KMS-11 (cell line): ENCODE measurements around the gene SRGAP1.
"Not testable (repeated sequence)": the region's sequence is repeated elsewhere in the genome, so short reads cannot be mapped to it uniquely, and the experiment has no call there.

Experiments
- H2AFZ ChIP-seq: fragments of 200-600 bp; sonication (generic); 2 replicates; pipeline ENCODE4 v1.6.1; 2016; ENCODE audit warnings: antibody characterized with exemption, mixed run types, low read depth
- H3K27ac ChIP-seq: fragments of 200-600 bp; sonication (generic); 2 replicates; pipeline ENCODE4 v1.6.1; 2016; ENCODE audit warnings: mild to moderate bottlenecking, mixed run types
- H3K27me3 ChIP-seq: fragments of 200-600 bp; sonication (generic); 2 replicates; pipeline ENCODE4 v1.6.1; 2017; ENCODE audit warnings: mild to moderate bottlenecking, low read depth, mixed run types, moderate library complexity; ENCODE audit not compliant: insufficient read depth
- H3K36me3 ChIP-seq: fragments of 200-600 bp; sonication (generic); 2 replicates; pipeline ENCODE4 v1.6.1; 2017; ENCODE audit warnings: mild to moderate bottlenecking, mixed run types; ENCODE audit not compliant: insufficient read depth
- H3K4me1 ChIP-seq: fragments of 200-600 bp; sonication (generic); 2 replicates; pipeline ENCODE4 v1.6.1; 2016; ENCODE audit warnings: mild to moderate bottlenecking, low read depth, mixed run types; ENCODE audit not compliant: poor library complexity, severe bottlenecking
- H3K4me2 ChIP-seq: fragments of 200-600 bp; sonication (generic); 2 replicates; pipeline ENCODE4 v1.7.0; 2016; ENCODE audit warnings: mild to moderate bottlenecking, mixed run types
- H3K4me3 ChIP-seq: fragments of 200-600 bp; sonication (generic); IDR thresholded peaks from 2 replicates; pipeline ENCODE4 v1.6.1; 2017; ENCODE audit warnings: low read depth, low read length, mixed read lengths; ENCODE audit not compliant: insufficient read depth
- H3K79me2 ChIP-seq: fragments of 200-600 bp; sonication (generic); 2 replicates; pipeline ENCODE4 v1.6.1; 2016; ENCODE audit warnings: low read depth, mixed run types; ENCODE audit not compliant: insufficient read depth
- H3K9ac ChIP-seq: fragments of 200-600 bp; sonication (generic); 2 replicates; pipeline ENCODE4 v1.6.1; 2016; ENCODE audit warnings: mild to moderate bottlenecking, mixed run types
- H4K20me1 ChIP-seq: fragments of 200-600 bp; sonication (generic); 2 replicates; pipeline ENCODE4 v1.6.1; 2016; ENCODE audit warnings: mild to moderate bottlenecking, mixed run types; ENCODE audit not compliant: insufficient read depth
- CTCF ChIP-seq: fragments of 200-600 bp; sonication (generic); conservative IDR thresholded peaks from 2 replicates; pipeline ENCODE4 v1.6.1; 2017; ENCODE audit warnings: low read depth, mild to moderate bottlenecking, antibody characterized with exemption, low read length, moderate library complexity, mixed read lengths

SRGAP1 gene

GRCh38 chr12:64010069-64010686 lies 165.7 kb downstream of the SRGAP1 start:
- Histone ChIP-seq H3K9ac (no peak overlapping the region), H3K4me3 (no peak overlapping the region), H3K36me3 (no peaks in the 10 kb centered on the region), H3K27me3 (no peaks in the 10 kb centered on the region), H3K27ac (no peak overlapping the region), H3K4me1 (no peaks in the 10 kb centered on the region), H3K79me2 (no peaks in the 10 kb centered on the region), H3K4me2 (no peak overlapping the region), H4K20me1 (no peaks in the 10 kb centered on the region), H2AFZ (no peak overlapping the region)
- no peak for TF ChIP-seq CTCF

GRCh38 chr12:64016521-64016920 lies 172.0 kb downstream of the SRGAP1 start:
- Histone ChIP-seq H3K79me2 (no peaks in the 10 kb centered on the region), H3K27ac (no peak overlapping the region), H3K27me3 (no peaks in the 10 kb centered on the region), H3K4me1 (no peaks in the 10 kb centered on the region), H3K4me3 (no peak overlapping the region), H3K36me3 (no peaks in the 10 kb centered on the region), H3K4me2 (no peak overlapping the region), H2AFZ (no peak overlapping the region), H4K20me1 (no peaks in the 10 kb centered on the region), H3K9ac (no peak overlapping the region)
- no peak for TF ChIP-seq CTCF

- not testable (repeated sequence) for H3K36me3 ChIP-seq, H3K27me3 ChIP-seq, H3K9ac ChIP-seq, H3K27ac ChIP-seq, H3K79me2 ChIP-seq, H3K4me3 ChIP-seq, H2AFZ ChIP-seq, H3K4me2 ChIP-seq, H3K4me1 ChIP-seq, H4K20me1 ChIP-seq
Measured at GRCh38 chr12:64018116-64018515, 173.6 kb downstream of the SRGAP1 start.

GRCh38 chr12:64018524-64018923 lies 174.0 kb downstream of the SRGAP1 start:
- Histone ChIP-seq H3K27ac (no peak overlapping the region), H3K4me3 (no peak overlapping the region), H3K36me3 (no peaks in the 10 kb centered on the region)

More at GRCh38 chr12:64018524-64018923, 174.0 kb downstream of the SRGAP1 start:
- Histone ChIP-seq H3K79me2 (no peaks in the 10 kb centered on the region), H3K4me2 (no peak overlapping the region), H3K27me3 (no peaks in the 10 kb centered on the region), H3K9ac (no peak overlapping the region), H2AFZ (no peak overlapping the region), H4K20me1 (no peaks in the 10 kb centered on the region), H3K4me1 (no peaks in the 10 kb centered on the region)
- no peak for TF ChIP-seq CTCF
